ENCODE data around the gene KCTD1.

GRCh38 chr18:26477828-26478466 lies 70.4 kb downstream of the KCTD1 start:
- TF ChIP-seq CTCF (IDR thresholded peaks at IDR 0.05) (no peak), EZH2phosphoT487 (IDR thresholded peaks at IDR 0.05) (no peak)

Measured in neural progenitor cell (in vitro differentiated cells).